Measurements from ENCODE around the gene IL20RB. TPM values are rescaled to one million over a fixed set of nuclear protein-coding genes. Genes with fewer than 3 reads are reported as not detected.

IL20RB gene
- total and polyA plus RNA-seq, 2 of the 4 experiments (the other 2 are of a cell fraction): 0.72 to 0.97 TPM

DNA sequence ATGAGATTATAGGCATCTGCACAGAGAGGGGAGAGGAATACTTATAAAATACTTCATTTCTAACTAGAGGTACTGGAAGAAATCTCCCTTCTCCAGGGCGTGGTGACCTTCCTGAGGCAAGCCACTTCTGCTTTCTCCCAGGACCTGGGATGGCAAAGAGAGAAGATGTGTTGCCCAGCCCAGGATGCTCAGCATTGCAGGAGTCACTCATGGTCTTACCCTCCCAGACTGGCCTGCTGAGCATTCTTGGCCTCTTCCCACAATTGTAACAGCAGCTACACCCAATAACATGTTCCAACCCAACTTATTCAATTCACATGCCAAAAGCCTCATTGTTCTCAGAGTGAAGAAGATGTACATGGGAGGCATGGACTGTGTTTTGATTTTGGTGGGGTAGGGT is 37.9 kb downstream of the IL20RB start:
- no CpG with 5 or more reads among the region's 1 CpG for WGBS, 2 experiments (ENCODE audit: extremely low coverage in 2 of 2, insufficient read length in 1 of 2)
- dilution Hi-C loops (cut with HindIII; ENCODE audit: low sequenced_read_pairs, unreplicated experiment) (no loop called here), in situ Hi-C loops (cut with MboI; ENCODE audit: low sequenced_read_pairs) (no loop called here), intact Hi-C loops (cut with micrococcal nuclease) (no loop called here)
- no peak overlapping the region for H3K56ac ChIP-seq (ENCODE audit: extremely low read depth, insufficient read depth, low read length)
- no peak overlapping the region for H2AK9ac ChIP-seq (replicated peaks; ENCODE audit: low read depth, low read length, poor library complexity)
- TF ChIP-seq POLR2A (IDR thresholded peaks at IDR 0.05; ENCODE audit: low read depth, low read length) (no peak), CHD1 (IDR thresholded peaks at IDR 0.05; ENCODE audit: low read depth, low read length) (no peak), RCOR1 (IDR thresholded peaks at IDR 0.05; ENCODE audit: insufficient replicate concordance, low read length) (no peak), MXI1 (IDR thresholded peaks at IDR 0.05; ENCODE audit: borderline replicate concordance, low read depth, low read length) (no peak), CEBPB (IDR thresholded peaks at IDR 0.05; ENCODE audit: low read depth, low read length) (no peak), MAZ (IDR thresholded peaks at IDR 0.05; ENCODE audit: borderline replicate concordance, low read depth, low read length) (no peak), FOS (IDR thresholded peaks at IDR 0.05; ENCODE audit: low read depth, low read length) (no peak), BHLHE40 (IDR thresholded peaks at IDR 0.05; ENCODE audit: low read depth, low read length) (no peak), MAFK (IDR thresholded peaks at IDR 0.05; ENCODE audit: low read depth, low read length) (no peak), RFX5 (IDR thresholded peaks at IDR 0.05; ENCODE audit: low read depth, low read length) (no peak), RAD21 (IDR thresholded peaks at IDR 0.05; ENCODE audit: low read length) (no peak), NFE2L2 (IDR thresholded peaks at IDR 0.05; ENCODE audit: low read depth, low read length) (no peak), SMC3 (IDR thresholded peaks at IDR 0.05; ENCODE audit: low read depth, low read length) (no peak)
- TF ChIP-seq, protein P1, sequence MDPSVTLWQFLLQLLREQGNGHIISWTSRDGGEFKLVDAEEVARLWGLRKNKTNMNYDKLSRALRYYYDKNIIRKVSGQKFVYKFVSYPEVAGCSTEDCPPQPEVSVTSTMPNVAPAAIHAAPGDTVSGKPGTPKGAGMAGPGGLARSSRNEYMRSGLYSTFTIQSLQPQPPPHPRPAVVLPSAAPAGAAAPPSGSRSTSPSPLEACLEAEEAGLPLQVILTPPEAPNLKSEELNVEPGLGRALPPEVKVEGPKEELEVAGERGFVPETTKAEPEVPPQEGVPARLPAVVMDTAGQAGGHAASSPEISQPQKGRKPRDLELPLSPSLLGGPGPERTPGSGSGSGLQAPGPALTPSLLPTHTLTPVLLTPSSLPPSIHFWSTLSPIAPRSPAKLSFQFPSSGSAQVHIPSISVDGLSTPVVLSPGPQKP (IDR thresholded peaks at IDR 0.05; ENCODE audit: borderline replicate concordance, low read depth, low read length): no peak
- TF ChIP-seq, protein P2, sequence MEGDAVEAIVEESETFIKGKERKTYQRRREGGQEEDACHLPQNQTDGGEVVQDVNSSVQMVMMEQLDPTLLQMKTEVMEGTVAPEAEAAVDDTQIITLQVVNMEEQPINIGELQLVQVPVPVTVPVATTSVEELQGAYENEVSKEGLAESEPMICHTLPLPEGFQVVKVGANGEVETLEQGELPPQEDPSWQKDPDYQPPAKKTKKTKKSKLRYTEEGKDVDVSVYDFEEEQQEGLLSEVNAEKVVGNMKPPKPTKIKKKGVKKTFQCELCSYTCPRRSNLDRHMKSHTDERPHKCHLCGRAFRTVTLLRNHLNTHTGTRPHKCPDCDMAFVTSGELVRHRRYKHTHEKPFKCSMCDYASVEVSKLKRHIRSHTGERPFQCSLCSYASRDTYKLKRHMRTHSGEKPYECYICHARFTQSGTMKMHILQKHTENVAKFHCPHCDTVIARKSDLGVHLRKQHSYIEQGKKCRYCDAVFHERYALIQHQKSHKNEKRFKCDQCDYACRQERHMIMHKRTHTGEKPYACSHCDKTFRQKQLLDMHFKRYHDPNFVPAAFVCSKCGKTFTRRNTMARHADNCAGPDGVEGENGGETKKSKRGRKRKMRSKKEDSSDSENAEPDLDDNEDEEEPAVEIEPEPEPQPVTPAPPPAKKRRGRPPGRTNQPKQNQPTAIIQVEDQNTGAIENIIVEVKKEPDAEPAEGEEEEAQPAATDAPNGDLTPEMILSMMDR (conservative IDR thresholded peaks at IDR 0.05; ENCODE audit: low read depth, low read length): no peak
- TF ChIP-seq, protein P3, sequence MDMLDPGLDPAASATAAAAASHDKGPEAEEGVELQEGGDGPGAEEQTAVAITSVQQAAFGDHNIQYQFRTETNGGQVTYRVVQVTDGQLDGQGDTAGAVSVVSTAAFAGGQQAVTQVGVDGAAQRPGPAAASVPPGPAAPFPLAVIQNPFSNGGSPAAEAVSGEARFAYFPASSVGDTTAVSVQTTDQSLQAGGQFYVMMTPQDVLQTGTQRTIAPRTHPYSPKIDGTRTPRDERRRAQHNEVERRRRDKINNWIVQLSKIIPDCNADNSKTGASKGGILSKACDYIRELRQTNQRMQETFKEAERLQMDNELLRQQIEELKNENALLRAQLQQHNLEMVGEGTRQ (IDR thresholded peaks at IDR 0.05; ENCODE audit: low read depth, low read length): no peak
- no peaks in the 10 kb centered on the region for H3K36me3 ChIP-seq (ENCODE audit: control insufficient read depth, insufficient read depth, low read length)
- H3K27me3 ChIP-seq (ENCODE audit: control insufficient read depth, insufficient read depth, low read length): no peaks in the 10 kb centered on the region
- H4K20me1 ChIP-seq (ENCODE audit: insufficient read depth, low read length): no peaks in the 10 kb centered on the region
- H3K4ac ChIP-seq (ENCODE audit: low read depth, low read length): peak overlapping the region; percentile 26; the same call in 1 of the 2 replicates
- H2BK15ac ChIP-seq (ENCODE audit: low read depth, low read length): no peak overlapping the region
- H2BK20ac ChIP-seq (ENCODE audit: low read depth, low read length): no peak overlapping the region; the same call in 1 of the 2 replicates
- ChIA-PET POLR2A (ENCODE audit: unreplicated experiment) (no interaction called here), CTCF (no interaction called here)
- no peak overlapping the region for H2BK120ac ChIP-seq (ENCODE audit: low read depth, low read length)
- no peak overlapping the region for H3K4me3 ChIP-seq (ENCODE audit: insufficient read depth, low read depth, low read length)
- H2AFZ ChIP-seq (replicated peaks; ENCODE audit: low read length, poor library complexity): no peak overlapping the region
- DNase-seq (no peak), ATAC-seq (ENCODE audit: low read depth) (no peak)
- no peak overlapping the region for H3K14ac ChIP-seq (replicated peaks; ENCODE audit: low read depth, low read length)
- peaks cover 6% of the 10 kb centered on the region; the same call in 1 of the 2 replicates for H3K4me1 ChIP-seq (ENCODE audit: control insufficient read depth, insufficient read depth, low read length)
- peaks cover 3% of the 10 kb centered on the region; the same call in 1 of the 2 replicates for H3K9me1 ChIP-seq (ENCODE audit: insufficient read depth, low read length)
- no peak overlapping the region for H3K18ac ChIP-seq (ENCODE audit: low read depth, low read length)
- no peak overlapping the region for H3K4me2 ChIP-seq (ENCODE audit: low read depth, low read length)
- H2BK5ac ChIP-seq (ENCODE audit: low read depth, low read length, poor library complexity, severe bottlenecking): no peak overlapping the region
- H3K9me3 ChIP-seq (ENCODE audit: control insufficient read depth, insufficient read depth, low read length): no peaks in the 10 kb centered on the region
- no peak overlapping the region for H2AK5ac ChIP-seq (ENCODE audit: low read depth, low read length)
- H4K91ac ChIP-seq (ENCODE audit: insufficient read depth, low read depth, low read length): no peak overlapping the region
- H4K5ac ChIP-seq (ENCODE audit: low read depth, low read length): no peak overlapping the region
- no peak overlapping the region for H3K9ac ChIP-seq (ENCODE audit: low read depth, low read length)
- no peak overlapping the region for H3K23ac ChIP-seq (ENCODE audit: low read depth, low read length)
- no peak overlapping the region for H3K27ac ChIP-seq (ENCODE audit: insufficient read depth, low read length)
- no TSS peak for BruUV-seq (replicated peaks)
- H4K8ac ChIP-seq (ENCODE audit: low read depth in 2 of 2, low read length in 2 of 2): peak overlapping the region in 1 of 2 experiments; percentile 5; a peak in 1 of 4 replicates
- no peaks in the 10 kb centered on the region for H3K79me1 ChIP-seq (ENCODE audit: low read depth in 1 of 2, low read length in 2 of 2)

Measured in IMR-90 (cell line).